ENCODE measurements around the gene KRT77. TPM values are rescaled to one million over a fixed set of nuclear protein-coding genes. Genes with fewer than 3 reads are reported as not detected.

KRT77 gene
- total and polyA plus RNA-seq, 2 experiments from 2014 or later: not detected

DNA sequence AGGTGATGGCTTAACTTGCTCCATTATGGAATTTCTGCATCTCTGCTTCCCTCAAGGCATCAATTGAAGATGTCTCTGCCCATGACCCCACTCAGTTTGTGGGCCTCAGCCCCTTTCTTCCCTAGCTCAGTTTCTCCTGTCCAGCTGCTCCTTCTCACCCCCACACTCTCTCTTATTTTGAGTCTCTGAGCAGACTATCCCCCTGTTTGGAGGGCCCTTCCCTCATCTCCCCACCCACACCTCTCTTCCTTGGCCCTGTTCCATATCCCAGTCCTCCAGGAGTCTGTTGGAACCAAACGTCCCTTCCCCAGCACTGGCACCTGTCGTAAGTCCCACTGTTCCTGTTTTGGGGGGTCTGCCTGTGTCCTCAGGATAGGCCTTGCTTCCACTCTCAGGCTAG lies 14.8 kb downstream of the KRT77 start:
- no peaks in the 10 kb centered on the region for H3K36me3 ChIP-seq (ENCODE audit: insufficient read depth)
- no peaks in the 10 kb centered on the region for H3F3A ChIP-seq (replicated peaks; ENCODE audit: low read depth)
- no peaks in the 10 kb centered on the region for H3K9me2 ChIP-seq (ENCODE audit: insufficient read depth)
- TF ChIP-seq, protein P1, sequence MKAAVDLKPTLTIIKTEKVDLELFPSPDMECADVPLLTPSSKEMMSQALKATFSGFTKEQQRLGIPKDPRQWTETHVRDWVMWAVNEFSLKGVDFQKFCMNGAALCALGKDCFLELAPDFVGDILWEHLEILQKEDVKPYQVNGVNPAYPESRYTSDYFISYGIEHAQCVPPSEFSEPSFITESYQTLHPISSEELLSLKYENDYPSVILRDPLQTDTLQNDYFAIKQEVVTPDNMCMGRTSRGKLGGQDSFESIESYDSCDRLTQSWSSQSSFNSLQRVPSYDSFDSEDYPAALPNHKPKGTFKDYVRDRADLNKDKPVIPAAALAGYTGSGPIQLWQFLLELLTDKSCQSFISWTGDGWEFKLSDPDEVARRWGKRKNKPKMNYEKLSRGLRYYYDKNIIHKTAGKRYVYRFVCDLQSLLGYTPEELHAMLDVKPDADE (IDR thresholded peaks at IDR 0.05): no peak
- TF ChIP-seq, protein P2, sequence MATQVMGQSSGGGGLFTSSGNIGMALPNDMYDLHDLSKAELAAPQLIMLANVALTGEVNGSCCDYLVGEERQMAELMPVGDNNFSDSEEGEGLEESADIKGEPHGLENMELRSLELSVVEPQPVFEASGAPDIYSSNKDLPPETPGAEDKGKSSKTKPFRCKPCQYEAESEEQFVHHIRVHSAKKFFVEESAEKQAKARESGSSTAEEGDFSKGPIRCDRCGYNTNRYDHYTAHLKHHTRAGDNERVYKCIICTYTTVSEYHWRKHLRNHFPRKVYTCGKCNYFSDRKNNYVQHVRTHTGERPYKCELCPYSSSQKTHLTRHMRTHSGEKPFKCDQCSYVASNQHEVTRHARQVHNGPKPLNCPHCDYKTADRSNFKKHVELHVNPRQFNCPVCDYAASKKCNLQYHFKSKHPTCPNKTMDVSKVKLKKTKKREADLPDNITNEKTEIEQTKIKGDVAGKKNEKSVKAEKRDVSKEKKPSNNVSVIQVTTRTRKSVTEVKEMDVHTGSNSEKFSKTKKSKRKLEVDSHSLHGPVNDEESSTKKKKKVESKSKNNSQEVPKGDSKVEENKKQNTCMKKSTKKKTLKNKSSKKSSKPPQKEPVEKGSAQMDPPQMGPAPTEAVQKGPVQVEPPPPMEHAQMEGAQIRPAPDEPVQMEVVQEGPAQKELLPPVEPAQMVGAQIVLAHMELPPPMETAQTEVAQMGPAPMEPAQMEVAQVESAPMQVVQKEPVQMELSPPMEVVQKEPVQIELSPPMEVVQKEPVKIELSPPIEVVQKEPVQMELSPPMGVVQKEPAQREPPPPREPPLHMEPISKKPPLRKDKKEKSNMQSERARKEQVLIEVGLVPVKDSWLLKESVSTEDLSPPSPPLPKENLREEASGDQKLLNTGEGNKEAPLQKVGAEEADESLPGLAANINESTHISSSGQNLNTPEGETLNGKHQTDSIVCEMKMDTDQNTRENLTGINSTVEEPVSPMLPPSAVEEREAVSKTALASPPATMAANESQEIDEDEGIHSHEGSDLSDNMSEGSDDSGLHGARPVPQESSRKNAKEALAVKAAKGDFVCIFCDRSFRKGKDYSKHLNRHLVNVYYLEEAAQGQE (IDR thresholded peaks at IDR 0.05; ENCODE audit: unreplicated experiment): no peak
- TF ChIP-seq POLR2AphosphoS5 (IDR thresholded peaks at IDR 0.05; ENCODE audit: low read depth): no peak
- TF ChIP-seq CREB1 (CRISPR knock-in tag; IDR thresholded peaks at IDR 0.05; ENCODE audit: low read depth): no peak
- peaks cover 28% of the 10 kb centered on the region for H3K27me3 ChIP-seq (ENCODE audit: insufficient read depth)
- DNase-seq (ENCODE audit: low spot score) (no peak), ATAC-seq (no peak)
- no peaks in the 10 kb centered on the region for H3K9me3 Mint-ChIP-seq
- no peak overlapping the region for H3K4me2 ChIP-seq
- H3K4me1 Mint-ChIP-seq: peaks cover 8% of the 10 kb centered on the region
- H3K27ac Mint-ChIP-seq: no peak overlapping the region
- H3K4me3 Mint-ChIP-seq: no peak overlapping the region
- H3K27ac ChIP-seq (ENCODE audit: low read depth): no peak overlapping the region
- H3K4me1 ChIP-seq (ENCODE audit: insufficient read depth): peaks cover 9% of the 10 kb centered on the region
- H3K79me2 ChIP-seq (replicated peaks; ENCODE audit: insufficient read depth): no peaks in the 10 kb centered on the region
- peaks cover 28% of the 10 kb centered on the region for H3K27me3 Mint-ChIP-seq (ENCODE audit: insufficient read depth, low read depth, poor library complexity)
- H4K20me1 ChIP-seq (replicated peaks; ENCODE audit: insufficient read depth): no peaks in the 10 kb centered on the region
- H2AFZ ChIP-seq: no peak overlapping the region
- H3K4me3 ChIP-seq: no peak overlapping the region
- no peaks in the 10 kb centered on the region for H3K36me3 Mint-ChIP-seq (ENCODE audit: low read depth)

DNA sequence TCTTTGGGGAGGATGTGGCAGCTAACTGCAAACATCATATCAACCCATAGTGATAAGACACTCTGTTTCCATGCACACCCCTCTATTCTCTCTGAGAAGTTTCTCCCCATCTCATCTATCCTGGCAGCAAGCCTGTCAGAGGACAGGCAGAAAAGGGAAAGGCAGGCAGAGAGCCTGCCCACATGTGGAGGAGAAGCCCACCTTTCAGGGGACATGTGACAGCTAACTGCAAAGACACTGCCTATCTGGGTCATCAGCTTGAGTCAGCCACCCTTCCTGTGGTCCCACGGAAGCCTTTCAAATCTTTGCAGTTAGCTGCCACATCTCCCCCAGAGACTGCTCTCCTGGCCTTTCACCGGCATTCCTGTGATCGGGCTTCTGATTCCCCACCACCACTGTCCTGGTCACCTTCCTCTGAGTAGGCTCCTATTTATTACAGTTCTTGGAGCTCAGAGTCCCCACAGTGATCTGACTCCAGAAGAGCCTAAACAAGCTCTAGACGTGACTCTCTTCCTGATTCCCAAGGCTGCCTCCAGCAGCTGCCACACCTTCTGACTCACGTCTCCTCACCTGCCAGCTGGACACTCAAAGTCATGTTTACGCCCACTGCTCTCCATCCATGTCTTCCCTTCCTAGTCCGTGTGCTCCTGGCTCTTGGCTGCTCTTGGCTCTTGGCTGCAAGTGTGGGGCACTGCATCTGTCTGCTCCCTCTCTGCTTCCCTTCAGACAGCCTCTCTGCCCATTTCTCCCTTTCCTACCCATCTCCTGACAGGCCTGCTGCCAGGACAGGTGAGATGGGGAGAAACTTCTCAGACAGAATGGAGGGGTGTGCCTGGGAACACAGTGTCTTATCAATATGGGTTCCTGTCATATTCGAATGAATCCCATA lies 15.6 kb downstream of the KRT77 start:
- H3F3A ChIP-seq (replicated peaks; ENCODE audit: low read depth): no peaks in the 10 kb centered on the region
- no peak overlapping the region for H3K4me2 ChIP-seq
- Mint-ChIP-seq H3K4me1 (peaks cover 8% of the 10 kb centered on the region), H3K36me3 (ENCODE audit: low read depth) (no peaks in the 10 kb centered on the region), H3K27me3 (ENCODE audit: insufficient read depth, low read depth, poor library complexity) (peaks cover 28% of the 10 kb centered on the region), H3K27ac (no peak overlapping the region), H3K4me3 (no peak overlapping the region), H3K9me3 (no peaks in the 10 kb centered on the region)
- H3K27ac ChIP-seq (ENCODE audit: low read depth): no peak overlapping the region
- no peaks in the 10 kb centered on the region for H3K9me2 ChIP-seq (ENCODE audit: insufficient read depth)
- H3K36me3 ChIP-seq (ENCODE audit: insufficient read depth): no peaks in the 10 kb centered on the region
- no peak overlapping the region for H3K4me3 ChIP-seq
- ATAC-seq (no peak), DNase-seq (ENCODE audit: low spot score) (no peak)
- peaks cover 9% of the 10 kb centered on the region for H3K4me1 ChIP-seq (ENCODE audit: insufficient read depth)
- no peak overlapping the region for H2AFZ ChIP-seq
- H4K20me1 ChIP-seq (replicated peaks; ENCODE audit: insufficient read depth): no peaks in the 10 kb centered on the region
- peaks cover 28% of the 10 kb centered on the region for H3K27me3 ChIP-seq (ENCODE audit: insufficient read depth)
- no peaks in the 10 kb centered on the region for H3K79me2 ChIP-seq (replicated peaks; ENCODE audit: insufficient read depth)
- no peak for TF ChIP-seq ZNF331 (CRISPR knock-in tag; IDR thresholded peaks at IDR 0.05; ENCODE audit: low read depth)
- no peak for TF ChIP-seq ZNF114 (CRISPR knock-in tag; IDR thresholded peaks at IDR 0.05)
- TF ChIP-seq, protein P1 (IDR thresholded peaks at IDR 0.05): no peak
- no peak for TF ChIP-seq CREB1 (CRISPR knock-in tag; IDR thresholded peaks at IDR 0.05; ENCODE audit: low read depth)
- no peak for TF ChIP-seq NANOG (IDR thresholded peaks at IDR 0.05; ENCODE audit: borderline replicate concordance)
- TF ChIP-seq, protein P3, sequence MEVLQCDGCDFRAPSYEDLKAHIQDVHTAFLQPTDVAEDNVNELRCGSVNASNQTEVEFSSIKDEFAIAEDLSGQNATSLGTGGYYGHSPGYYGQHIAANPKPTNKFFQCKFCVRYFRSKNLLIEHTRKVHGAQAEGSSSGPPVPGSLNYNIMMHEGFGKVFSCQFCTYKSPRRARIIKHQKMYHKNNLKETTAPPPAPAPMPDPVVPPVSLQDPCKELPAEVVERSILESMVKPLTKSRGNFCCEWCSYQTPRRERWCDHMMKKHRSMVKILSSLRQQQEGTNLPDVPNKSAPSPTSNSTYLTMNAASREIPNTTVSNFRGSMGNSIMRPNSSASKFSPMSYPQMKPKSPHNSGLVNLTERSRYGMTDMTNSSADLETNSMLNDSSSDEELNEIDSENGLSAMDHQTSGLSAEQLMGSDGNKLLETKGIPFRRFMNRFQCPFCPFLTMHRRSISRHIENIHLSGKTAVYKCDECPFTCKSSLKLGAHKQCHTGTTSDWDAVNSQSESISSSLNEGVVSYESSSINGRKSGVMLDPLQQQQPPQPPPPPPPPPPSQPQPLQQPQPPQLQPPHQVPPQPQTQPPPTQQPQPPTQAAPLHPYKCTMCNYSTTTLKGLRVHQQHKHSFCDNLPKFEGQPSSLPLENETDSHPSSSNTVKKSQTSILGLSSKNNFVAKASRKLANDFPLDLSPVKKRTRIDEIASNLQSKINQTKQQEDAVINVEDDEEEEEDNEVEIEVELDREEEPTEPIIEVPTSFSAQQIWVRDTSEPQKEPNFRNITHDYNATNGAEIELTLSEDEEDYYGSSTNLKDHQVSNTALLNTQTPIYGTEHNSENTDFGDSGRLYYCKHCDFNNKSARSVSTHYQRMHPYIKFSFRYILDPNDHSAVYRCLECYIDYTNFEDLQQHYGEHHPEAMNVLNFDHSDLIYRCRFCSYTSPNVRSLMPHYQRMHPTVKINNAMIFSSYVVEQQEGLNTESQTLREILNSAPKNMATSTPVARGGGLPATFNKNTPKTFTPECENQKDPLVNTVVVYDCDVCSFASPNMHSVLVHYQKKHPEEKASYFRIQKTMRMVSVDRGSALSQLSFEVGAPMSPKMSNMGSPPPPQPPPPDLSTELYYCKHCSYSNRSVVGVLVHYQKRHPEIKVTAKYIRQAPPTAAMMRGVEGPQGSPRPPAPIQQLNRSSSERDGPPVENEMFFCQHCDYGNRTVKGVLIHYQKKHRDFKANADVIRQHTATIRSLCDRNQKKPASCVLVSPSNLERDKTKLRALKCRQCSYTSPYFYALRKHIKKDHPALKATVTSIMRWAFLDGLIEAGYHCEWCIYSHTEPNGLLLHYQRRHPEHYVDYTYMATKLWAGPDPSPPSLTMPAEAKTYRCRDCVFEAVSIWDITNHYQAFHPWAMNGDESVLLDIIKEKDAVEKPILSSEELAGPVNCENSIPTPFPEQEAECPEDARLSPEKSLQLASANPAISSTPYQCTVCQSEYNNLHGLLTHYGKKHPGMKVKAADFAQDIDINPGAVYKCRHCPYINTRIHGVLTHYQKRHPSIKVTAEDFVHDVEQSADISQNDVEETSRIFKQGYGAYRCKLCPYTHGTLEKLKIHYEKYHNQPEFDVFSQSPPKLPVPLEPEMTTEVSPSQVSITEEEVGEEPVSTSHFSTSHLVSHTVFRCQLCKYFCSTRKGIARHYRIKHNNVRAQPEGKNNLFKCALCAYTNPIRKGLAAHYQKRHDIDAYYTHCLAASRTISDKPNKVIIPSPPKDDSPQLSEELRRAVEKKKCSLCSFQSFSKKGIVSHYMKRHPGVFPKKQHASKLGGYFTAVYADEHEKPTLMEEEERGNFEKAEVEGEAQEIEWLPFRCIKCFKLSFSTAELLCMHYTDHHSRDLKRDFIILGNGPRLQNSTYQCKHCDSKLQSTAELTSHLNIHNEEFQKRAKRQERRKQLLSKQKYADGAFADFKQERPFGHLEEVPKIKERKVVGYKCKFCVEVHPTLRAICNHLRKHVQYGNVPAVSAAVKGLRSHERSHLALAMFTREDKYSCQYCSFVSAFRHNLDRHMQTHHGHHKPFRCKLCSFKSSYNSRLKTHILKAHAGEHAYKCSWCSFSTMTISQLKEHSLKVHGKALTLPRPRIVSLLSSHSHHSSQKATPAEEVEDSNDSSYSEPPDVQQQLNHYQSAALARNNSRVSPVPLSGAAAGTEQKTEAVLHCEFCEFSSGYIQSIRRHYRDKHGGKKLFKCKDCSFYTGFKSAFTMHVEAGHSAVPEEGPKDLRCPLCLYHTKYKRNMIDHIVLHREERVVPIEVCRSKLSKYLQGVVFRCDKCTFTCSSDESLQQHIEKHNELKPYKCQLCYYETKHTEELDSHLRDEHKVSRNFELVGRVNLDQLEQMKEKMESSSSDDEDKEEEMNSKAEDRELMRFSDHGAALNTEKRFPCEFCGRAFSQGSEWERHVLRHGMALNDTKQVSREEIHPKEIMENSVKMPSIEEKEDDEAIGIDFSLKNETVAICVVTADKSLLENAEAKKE (CRISPR knock-in tag; IDR thresholded peaks at IDR 0.05): no peak

Data from GM23338 (cell line).